H1 (cell line): ENCODE measurements around the gene HTATSF1. TPM values are rescaled to one million over a fixed set of nuclear protein-coding genes. Genes with fewer than 3 reads are reported as not detected.

Source experiments
- CHD1 ChIP-seq: IDR thresholded peaks from 2 replicates; pipeline ENCODE4 v1.6.1; 2012; ENCODE audit warnings: low read depth, low read length, improper control_type of control experiment
- CHD7 ChIP-seq: fragments of 300-600 bp; sonication (generic); IDR thresholded peaks from 2 replicates; pipeline ENCODE4 v1.7.1; 2012; ENCODE audit warnings: low read length, moderate library complexity, mild to moderate bottlenecking, inconsistent platforms; ENCODE audit not compliant: insufficient replicate concordance
- KDM5A ChIP-seq: fragments of 200-600 bp; IDR thresholded peaks from 2 replicates; pipeline ENCODE4 v1.7.1; 2012; ENCODE audit warnings: mild to moderate bottlenecking, low read length, inconsistent platforms, mixed read lengths
- MAX ChIP-seq: IDR thresholded peaks from 2 replicates; pipeline ENCODE4 v1.6.1; 2012; ENCODE audit warnings: inconsistent platforms
- SIN3A ChIP-seq, 2 experiments: IDR thresholded peaks in 1 of 2; conservative IDR thresholded peaks in 1 of 2; 2 replicates each; pipeline ENCODE4 v1.6.1; 2011 to 2012; ENCODE audit warnings: low read length in 2 of 2, improper control_type of control experiment in 1 of 2, low read depth in 1 of 2, mild to moderate bottlenecking in 1 of 2
- polyA plus RNA-seq, 7 experiments: library from polyadenylated mRNA; depleted of rRNA in 3 of 7; stranded (reverse) in 5 of 7; unstranded in 2 of 7; fragments of >200 nt in 5 of 7; fragments of 200-250 nt in 2 of 7; gene quantifications; 1 replicate in 5 of 7; 2 replicates in 1 of 7; 4 replicates in 1 of 7; pipeline versions ENCODE4 v1.2.1 to v1.2.3, GENCODE V29; 2011 to 2013; ENCODE audit warnings: missing spikeins in 2 of 7, mixed read lengths in 2 of 7
- total RNA-seq: library from RNA; stranded (reverse); fragmentation: NEBNext Ultra II Directional; extraction: Animal tissue kit (Norgen Biotek cat#: 25700); gene quantifications from 2 replicates; pipeline ENCODE4 v1.2.1, GENCODE V29; 2021

The HTATSF1 gene
- total and polyA plus RNA-seq, 2 of the 8 experiments (the other 6 are each of a cell fraction or from before 2014, with no cell fraction given) = 1.2 to 49.3 TPM

GRCh38 chrX:136488706-136489105 is 8.7 kb upstream of the HTATSF1 start (continued):
- TF ChIP-seq CHD7 = no peak
- no peak for TF ChIP-seq CHD1
- TF ChIP-seq SIN3A (conservative IDR thresholded peaks at IDR 0.05 in 1 of 2, IDR thresholded peaks at IDR 0.05 in 1 of 2; ENCODE audit: low read depth in 1 of 2, low read length in 2 of 2) = no peak
- no peak for TF ChIP-seq MAX
- TF ChIP-seq KDM5A = no peak
- TF ChIP-seq, all 59 proteins: peak for 0
